Stimulated activated naive CD4-positive, alpha-beta T cell treated with Interleukin-2 at 50 U/mL for 16 hours (primary cell): ENCODE measurements around the gene KAZALD1.

Source experiments
- DNase-seq: peaks from one replicate; lab custom pipeline; 2025; lab: John Stamatoyannopoulos, UW

Gene KAZALD1

GRCh38 chr10:101061624-101062231, at the start of gene KAZALD1:
TSS of gene KAZALD1 (plus strand) at chr10:101061989. CDS start at chr10:101062593, 604 bp downstream.
- DNase-seq: no peak

- peak; percentile 78 for DNase-seq
These were observed 49.0 kb upstream of the KAZALD1 start for GRCh38 chr10:101012525-101013364.

GRCh38 chr10:101013365-101013825, 48.4 kb upstream of the KAZALD1 start:
- no peak for DNase-seq

- DNase-seq: peak; percentile 54
These were observed 47.4 kb upstream of the KAZALD1 start for GRCh38 chr10:101014230-101014884.

- no peak for DNase-seq
These were observed 46.7 kb upstream of the KAZALD1 start for GRCh38 chr10:101014966-101015581.

- no peak for DNase-seq
These were observed 46.2 kb upstream of the KAZALD1 start for GRCh38 chr10:101015582-101015973.

GRCh38 chr10:101016814-101017213, 45.0 kb upstream of the KAZALD1 start:
- DNase-seq: no peak

GRCh38 chr10:101018118-101018599, 43.6 kb upstream of the KAZALD1 start:
- DNase-seq: no peak

- peak; percentile 58 for DNase-seq
These were observed 43.0 kb upstream of the KAZALD1 start for GRCh38 chr10:101018600-101019439.

- no peak for DNase-seq
These were observed 42.4 kb upstream of the KAZALD1 start for GRCh38 chr10:101019440-101019703.

- DNase-seq: no peak
These were observed 41.2 kb upstream of the KAZALD1 start for GRCh38 chr10:101020427-101021075.

- DNase-seq: no peak
These were observed 40.5 kb upstream of the KAZALD1 start for GRCh38 chr10:101021239-101021638.

GRCh38 chr10:101021692-101022251, 40.0 kb upstream of the KAZALD1 start:
- DNase-seq: no peak

- no peak for DNase-seq
These were observed 38.7 kb upstream of the KAZALD1 start for GRCh38 chr10:101022967-101023705.

- DNase-seq: no peak
These were observed 34.6 kb upstream of the KAZALD1 start for GRCh38 chr10:101027106-101027720.

GRCh38 chr10:101028446-101029337, 33.1 kb upstream of the KAZALD1 start:
- DNase-seq: no peak

GRCh38 chr10:101029520-101030295, 32.1 kb upstream of the KAZALD1 start:
- DNase-seq: no peak
